Progenitor cell of endocrine pancreas (in vitro differentiated cells): ENCODE data around the gene NUAK2. TPM values are rescaled to one million over a fixed set of nuclear protein-coding genes. Genes with fewer than 3 reads are reported as not detected.

ENCODE experiments used
- DNase-seq: peaks from one replicate; pipeline ENCODE4 v3.0.0; 2021; ENCODE audit warnings: low spot score; ENCODE audit not compliant: unreplicated experiment
- H3K27ac Mint-ChIP-seq: 2 replicates; pipeline ENCODE4 v1.8.0; 2021; ENCODE audit warnings: mild to moderate bottlenecking, moderate library complexity, mixed read lengths
- H3K27me3 Mint-ChIP-seq: 2 replicates; pipeline ENCODE4 v1.8.0; 2021; ENCODE audit warnings: mixed read lengths
- H3K36me3 Mint-ChIP-seq: 2 replicates; pipeline ENCODE4 v1.8.0; 2022; ENCODE audit warnings: mixed read lengths; ENCODE audit not compliant: insufficient read depth
- H3K4me1 Mint-ChIP-seq: 2 replicates; pipeline ENCODE4 v1.8.0; 2021; ENCODE audit warnings: low read depth, mixed read lengths
- H3K4me3 Mint-ChIP-seq: 2 replicates; pipeline ENCODE4 v1.8.0; 2021; ENCODE audit warnings: low read depth, mild to moderate bottlenecking, moderate library complexity, mixed read lengths
- H3K9me3 Mint-ChIP-seq: 2 replicates; pipeline ENCODE4 v1.8.0; 2021; ENCODE audit warnings: low read depth, mixed read lengths
- CTCF ChIP-seq: fragments of 200-600 bp; sonication (generic); IDR thresholded peaks from one replicate; pipeline ENCODE4 v1.5.0; 2021; ENCODE audit warnings: antibody characterized with exemption, mild to moderate bottlenecking; ENCODE audit not compliant: unreplicated experiment
- total RNA-seq: library from RNA; stranded (reverse); gene quantifications from 2 replicates; pipeline ENCODE4 v1.2.1, GENCODE V29; 2021

NUAK2 gene
- total RNA-seq, 1 donor from 2014 or later: 4.5 TPM

- Mint-ChIP-seq H3K4me1 (peaks cover 33% of the 10 kb centered on the region), H3K27me3 (no peaks in the 10 kb centered on the region), H3K4me3 (no peak overlapping the region), H3K27ac (no peak overlapping the region), H3K36me3 (no peaks in the 10 kb centered on the region), H3K9me3 (no peaks in the 10 kb centered on the region)
- TF ChIP-seq CTCF: no peak
- DNase-seq: no peak
These were observed 25.4 kb downstream of the NUAK2 start for GRCh38 chr1:205296154-205296553.

- H3K4me1 Mint-ChIP-seq: peaks cover 24% of the 10 kb centered on the region
- peak overlapping the region; percentile 12 for H3K4me3 Mint-ChIP-seq
- no peaks in the 10 kb centered on the region for H3K36me3 Mint-ChIP-seq
- H3K9me3 Mint-ChIP-seq: no peaks in the 10 kb centered on the region
- H3K27ac Mint-ChIP-seq: no peak overlapping the region
- TF ChIP-seq CTCF: no peak
- DNase-seq: no peak
- no peaks in the 10 kb centered on the region for H3K27me3 Mint-ChIP-seq
These were observed 26.6 kb downstream of the NUAK2 start for GRCh38 chr1:205294934-205295333.

- Mint-ChIP-seq H3K4me1 (peaks cover 24% of the 10 kb centered on the region), H3K27me3 (no peaks in the 10 kb centered on the region), H3K9me3 (no peaks in the 10 kb centered on the region), H3K36me3 (no peaks in the 10 kb centered on the region), H3K4me3 (peak overlapping the region; percentile 12), H3K27ac (peak overlapping the region; percentile 29)
- DNase-seq: no peak
- TF ChIP-seq CTCF: no peak
These were observed 27.2 kb downstream of the NUAK2 start for GRCh38 chr1:205294175-205294917.

GRCh38 chr1:205293350-205294074 is 28.0 kb downstream of the NUAK2 start:
- peak overlapping the region; percentile 29 for H3K27ac Mint-ChIP-seq

More at GRCh38 chr1:205293350-205294074, 28.0 kb downstream of the NUAK2 start:
- H3K36me3 Mint-ChIP-seq: no peaks in the 10 kb centered on the region
- no peaks in the 10 kb centered on the region for H3K27me3 Mint-ChIP-seq
- no peak for DNase-seq
- H3K9me3 Mint-ChIP-seq: no peaks in the 10 kb centered on the region
- peaks cover 23% of the 10 kb centered on the region for H3K4me1 Mint-ChIP-seq
- H3K4me3 Mint-ChIP-seq: no peak overlapping the region
- no peak for TF ChIP-seq CTCF
